Stimulated activated CD4-positive, alpha-beta T cell treated with anti-CD3 and anti-CD28 coated beads, TNF-alpha, amount 100 ng/mL, for 24 hours (primary cell): ENCODE measurements around the gene GAGE12J.
"Not testable (repeated sequence)": the region's sequence is repeated elsewhere in the genome, so short reads cannot be mapped to it uniquely, and the experiment has no call there.

Source experiments
- DNase-seq, 3 experiments: peaks; one replicate each; pipeline ENCODE4 v3.0.0-alpha.2; 2020; ENCODE audit warnings: low read depth in 3 of 3

Gene GAGE12J

GRCh38 chrX:49321737-49322136 lies at the start of gene GAGE12J:
GAGE12J (plus strand) TSS chrX:49322037; CDS start chrX:49323194, 1,157 bp downstream.
- DNase-seq: not testable (repeated sequence)

GRCh38 chrX:49272421-49272820 lies 49.4 kb upstream of the GAGE12J start:
- no peak for DNase-seq

- DNase-seq: peak in 1 of 3 experiments; percentile 9
These were observed 48.6 kb upstream of the GAGE12J start for GRCh38 chrX:49273181-49273727.

GRCh38 chrX:49276207-49276606 lies 45.6 kb upstream of the GAGE12J start:
- no peak for DNase-seq

- DNase-seq: peak in 1 of 3 experiments; percentile 22
These were observed 44.9 kb upstream of the GAGE12J start for GRCh38 chrX:49276671-49277534.

GRCh38 chrX:49277535-49277830 lies 44.4 kb upstream of the GAGE12J start:
- DNase-seq: no peak

- DNase-seq: no peak
These were observed 43.8 kb upstream of the GAGE12J start for GRCh38 chrX:49278081-49278480.

GRCh38 chrX:49282647-49283011 lies 39.2 kb upstream of the GAGE12J start:
- no peak for DNase-seq

- no peak for DNase-seq
These were observed 37.6 kb upstream of the GAGE12J start for GRCh38 chrX:49284212-49284611.

- DNase-seq: no peak
These were observed 35.7 kb upstream of the GAGE12J start for GRCh38 chrX:49286136-49286535.

- no peak for DNase-seq
These were observed 35.3 kb upstream of the GAGE12J start for GRCh38 chrX:49286581-49286980.

GRCh38 chrX:49287665-49288064 lies 34.2 kb upstream of the GAGE12J start:
- no peak for DNase-seq

GRCh38 chrX:49290215-49290614 lies 31.6 kb upstream of the GAGE12J start:
- no peak for DNase-seq

GRCh38 chrX:49291615-49292337 lies 30.1 kb upstream of the GAGE12J start:
- peak; percentile 35 to 68 (median 60) for DNase-seq

GRCh38 chrX:49292400-49293362 lies 29.2 kb upstream of the GAGE12J start:
- no peak for DNase-seq

GRCh38 chrX:49299293-49299692 lies 22.5 kb upstream of the GAGE12J start:
- not testable (repeated sequence) for DNase-seq

- no peak for DNase-seq
These were observed 21.1 kb upstream of the GAGE12J start for GRCh38 chrX:49300703-49301102.

- no peak for DNase-seq
These were observed 18.5 kb upstream of the GAGE12J start, which contains the start of gene GAGE10 for GRCh38 chrX:49303346-49303745. GAGE10 (plus strand) TSS chrX:49303646; CDS start chrX:49304860, 1,214 bp downstream.

GRCh38 chrX:49307775-49308174 lies 14.1 kb upstream of the GAGE12J start:
- not testable (repeated sequence) for DNase-seq

- DNase-seq: no peak
These were observed 13.1 kb upstream of the GAGE12J start for GRCh38 chrX:49308604-49309269.

- no peak for DNase-seq
These were observed 12.3 kb upstream of the GAGE12J start for GRCh38 chrX:49309401-49309981.
